SU-DHL-6 (cell line): Measurements from ENCODE around the gene HOXB3.

ENCODE experiments used
- H2AFZ ChIP-seq: fragments of 200-600 bp; sonication (generic); 2 replicates; pipeline ENCODE4 v1.6.1; 2014; ENCODE audit warnings: low read depth, mild to moderate bottlenecking, moderate library complexity, mixed read lengths, antibody characterized with exemption, low read length; ENCODE audit not compliant: severe bottlenecking
- H3F3A ChIP-seq: fragments of 200-600 bp; shearing (Covaris generic); 2 replicates; pipeline ENCODE4 v1.6.0; 2016; ENCODE audit warnings: antibody characterized with exemption, mild to moderate bottlenecking; ENCODE audit not compliant: insufficient read depth
- H3K27ac ChIP-seq: fragments of 200-600 bp; sonication (generic); 2 replicates; pipeline ENCODE4 v1.5.1; 2016; ENCODE audit warnings: low read depth, mild to moderate bottlenecking, low read length, moderate library complexity, mixed read lengths
- H3K27me3 ChIP-seq: fragments of 200-600 bp; sonication (generic), shearing (Covaris generic); 2 replicates; pipeline ENCODE4 v1.6.0; 2014; ENCODE audit warnings: mild to moderate bottlenecking, low read length
- H3K36me3 ChIP-seq: fragments of 200-600 bp; sonication (generic); 2 replicates; pipeline ENCODE4 v1.6.1; 2014; ENCODE audit warnings: mild to moderate bottlenecking, low read length, mixed read lengths
- H3K4me2 ChIP-seq: fragments of 300-600, 200-600 bp; shearing (Covaris generic), sonication (generic); 2 replicates; pipeline ENCODE4 v1.6.0; 2014; ENCODE audit warnings: low read length, low read depth, mild to moderate bottlenecking; ENCODE audit not compliant: poor library complexity, severe bottlenecking
- H3K4me3 ChIP-seq: fragments of 200-600 bp; sonication (generic); 2 replicates; pipeline ENCODE4 v1.5.1; 2014; ENCODE audit warnings: antibody characterized with exemption, low read length, mild to moderate bottlenecking, mixed read lengths; ENCODE audit not compliant: insufficient read depth, poor library complexity, severe bottlenecking
- H3K79me2 ChIP-seq: fragments of 200-600 bp; sonication (generic); 2 replicates; pipeline ENCODE4 v1.6.1; 2014; ENCODE audit warnings: mild to moderate bottlenecking, low read length, moderate library complexity; ENCODE audit not compliant: insufficient read depth
- H3K9ac ChIP-seq: fragments of 200-600 bp; sonication (generic); 2 replicates; pipeline ENCODE4 v1.7.0; 2014; ENCODE audit warnings: mild to moderate bottlenecking, low read length
- H3K9me2 ChIP-seq: fragments of 200-600 bp; sonication (generic); replicated peaks from 2 replicates; pipeline ENCODE4 v1.6.1; 2014; ENCODE audit warnings: low read length; ENCODE audit not compliant: insufficient read depth
- H3K9me3 ChIP-seq: fragments of 200-600 bp; sonication (generic); 2 replicates; pipeline ENCODE4 v1.6.1; 2014; ENCODE audit warnings: low read length, mixed read lengths; ENCODE audit not compliant: insufficient read depth
- H4K20me1 ChIP-seq: fragments of 200-600 bp; sonication (generic); 2 replicates; pipeline ENCODE4 v1.6.1; 2014; ENCODE audit warnings: low read depth, mild to moderate bottlenecking, antibody characterized with exemption, low read length, moderate library complexity, mixed read lengths
- CTCF ChIP-seq: fragments of 200-600 bp; sonication (generic); IDR thresholded peaks from one replicate; pipeline ENCODE4 v1.5.1; 2017; ENCODE audit warnings: antibody characterized with exemption, mild to moderate bottlenecking, low read length, moderate library complexity; ENCODE audit not compliant: insufficient read depth, poor library complexity, severe bottlenecking
- EZH2phosphoT487 ChIP-seq: fragments of 200-600 bp; sonication (generic), shearing (Covaris generic); conservative IDR thresholded peaks from 2 replicates; pipeline ENCODE4 v1.6.1; 2018; ENCODE audit warnings: mild to moderate bottlenecking, antibody characterized with exemption, low read length, moderate library complexity, mixed read lengths

The HOXB3 gene

GRCh38 chr17:48596735-48597527 lies 6.9 kb upstream of the HOXB3 start:
- H3K4me3 ChIP-seq: no peak overlapping the region
- H3K27ac ChIP-seq: no peak overlapping the region
- no peak overlapping the region for H2AFZ ChIP-seq
- no peaks in the 10 kb centered on the region for H3K36me3 ChIP-seq
- no peaks in the 10 kb centered on the region for H3K9me3 ChIP-seq
- no peak overlapping the region for H3K9ac ChIP-seq
- H3K27me3 ChIP-seq: no peaks in the 10 kb centered on the region
- no peaks in the 10 kb centered on the region for H3K79me2 ChIP-seq
- TF ChIP-seq EZH2phosphoT487 (no peak), CTCF (no peak)
- no peaks in the 10 kb centered on the region for H3K9me2 ChIP-seq
- no peaks in the 10 kb centered on the region for H4K20me1 ChIP-seq
- no peaks in the 10 kb centered on the region for H3F3A ChIP-seq
- no peak overlapping the region for H3K4me2 ChIP-seq

GRCh38 chr17:48596000-48596734 lies 6.1 kb upstream of the HOXB3 start:
- H4K20me1 ChIP-seq: no peaks in the 10 kb centered on the region
- H3K27me3 ChIP-seq: no peaks in the 10 kb centered on the region
- H3K9ac ChIP-seq: no peak overlapping the region
- no peak overlapping the region for H3K27ac ChIP-seq
- TF ChIP-seq CTCF (no peak), EZH2phosphoT487 (no peak)
- no peak overlapping the region for H3K4me3 ChIP-seq
- H3F3A ChIP-seq: no peaks in the 10 kb centered on the region
- no peak overlapping the region for H3K4me2 ChIP-seq
- no peaks in the 10 kb centered on the region for H3K36me3 ChIP-seq
- H3K9me3 ChIP-seq: no peaks in the 10 kb centered on the region
- H3K9me2 ChIP-seq: no peaks in the 10 kb centered on the region
- no peaks in the 10 kb centered on the region for H3K79me2 ChIP-seq
- H2AFZ ChIP-seq: no peak overlapping the region

- H3K4me2 ChIP-seq: no peak overlapping the region
- H3K4me3 ChIP-seq: no peak overlapping the region
- H3K36me3 ChIP-seq: no peaks in the 10 kb centered on the region
- H3K9me2 ChIP-seq: no peaks in the 10 kb centered on the region
- no peaks in the 10 kb centered on the region for H4K20me1 ChIP-seq
- H3K27me3 ChIP-seq: no peaks in the 10 kb centered on the region
- no peaks in the 10 kb centered on the region for H3F3A ChIP-seq
- H3K9me3 ChIP-seq: no peaks in the 10 kb centered on the region
- H3K9ac ChIP-seq: no peak overlapping the region
- no peak overlapping the region for H3K27ac ChIP-seq
- no peaks in the 10 kb centered on the region for H3K79me2 ChIP-seq
- H2AFZ ChIP-seq: no peak overlapping the region
- TF ChIP-seq CTCF: no peak
- no peak for TF ChIP-seq EZH2phosphoT487
Measured at GRCh38 chr17:48595278-48595999, 5.4 kb upstream of the HOXB3 start.
